Measurements from ENCODE around the gene GEMIN5.
A peak's percentile ranks its signal among the peaks of the same experiment; 100 is the strongest.

Gene GEMIN5

GRCh38 chr5:154860765-154861164, 77.2 kb downstream of the GEMIN5 start:
- Histone ChIP-seq H3K79me2 (ENCODE audit: control insufficient read depth, low read length) (peaks cover 73% of the 10 kb centered on the region), H3F3A (ENCODE audit: control insufficient read depth, insufficient read depth) (peaks cover 14% of the 10 kb centered on the region), H3K27ac (ENCODE audit: low read depth, low read length) (no peak overlapping the region; the same call in 1 of the 2 replicates), H3K9me3 (ENCODE audit: control insufficient read depth, insufficient read depth, low read length) (no peaks in the 10 kb centered on the region), H4K20me1 (ENCODE audit: control insufficient read depth, insufficient read depth, low read depth, low read length) (peaks cover 30% of the 10 kb centered on the region), H3K4me3 (ENCODE audit: low read length) (peak overlapping the region; percentile 92), H3K9me2 (replicated peaks; ENCODE audit: control insufficient read depth, low read length) (no peaks in the 10 kb centered on the region), H3K4me2 (ENCODE audit: low read length) (peak overlapping the region; percentile 99), H3K36me3 (ENCODE audit: control insufficient read depth, low read length) (peaks cover 66% of the 10 kb centered on the region), H3K27me3 (ENCODE audit: control insufficient read depth, low read length) (no peaks in the 10 kb centered on the region), H3K4me1 (ENCODE audit: control insufficient read depth, low read length) (peaks cover 42% of the 10 kb centered on the region)
- no peak for TF ChIP-seq EZH2phosphoT487 (IDR thresholded peaks at IDR 0.05; ENCODE audit: borderline replicate concordance, low read length)
- no peak for TF ChIP-seq CTCF (IDR thresholded peaks at IDR 0.05; ENCODE audit: low read depth, low read length, poor library complexity, severe bottlenecking)

GRCh38 chr5:154860123-154860522, 77.9 kb downstream of the GEMIN5 start:
- peaks cover 42% of the 10 kb centered on the region for H3K4me1 ChIP-seq (ENCODE audit: control insufficient read depth, low read length)
- peaks cover 14% of the 10 kb centered on the region for H3F3A ChIP-seq (ENCODE audit: control insufficient read depth, insufficient read depth)
- H3K27ac ChIP-seq (ENCODE audit: low read depth, low read length): peak overlapping the region; percentile 89
- peaks cover 67% of the 10 kb centered on the region for H3K79me2 ChIP-seq (ENCODE audit: control insufficient read depth, low read length)
- H3K36me3 ChIP-seq (ENCODE audit: control insufficient read depth, low read length): peaks cover 60% of the 10 kb centered on the region
- H3K27me3 ChIP-seq (ENCODE audit: control insufficient read depth, low read length): no peaks in the 10 kb centered on the region
- H3K9me3 ChIP-seq (ENCODE audit: control insufficient read depth, insufficient read depth, low read length): no peaks in the 10 kb centered on the region
- H3K4me2 ChIP-seq (ENCODE audit: low read length): peak overlapping the region; percentile 99
- H3K4me3 ChIP-seq (ENCODE audit: low read length): peak overlapping the region; percentile 92
- no peaks in the 10 kb centered on the region for H3K9me2 ChIP-seq (replicated peaks; ENCODE audit: control insufficient read depth, low read length)
- peaks cover 30% of the 10 kb centered on the region for H4K20me1 ChIP-seq (ENCODE audit: control insufficient read depth, insufficient read depth, low read depth, low read length)
- TF ChIP-seq CTCF (IDR thresholded peaks at IDR 0.05; ENCODE audit: low read depth, low read length, poor library complexity, severe bottlenecking) (no peak), EZH2phosphoT487 (IDR thresholded peaks at IDR 0.05; ENCODE audit: borderline replicate concordance, low read length) (no peak)

- TF ChIP-seq EZH2phosphoT487 (IDR thresholded peaks at IDR 0.05; ENCODE audit: borderline replicate concordance, low read length) (no peak), CTCF (IDR thresholded peaks at IDR 0.05; ENCODE audit: low read depth, low read length, poor library complexity, severe bottlenecking) (no peak)
- H3K27ac ChIP-seq (ENCODE audit: low read depth, low read length): peak overlapping the region; percentile 89
Measured at GRCh38 chr5:154858972-154859871, 78.8 kb downstream of the GEMIN5 start.

More at GRCh38 chr5:154858972-154859871, 78.8 kb downstream of the GEMIN5 start:
- Histone ChIP-seq H3K36me3 (ENCODE audit: control insufficient read depth, low read length) (peaks cover 52% of the 10 kb centered on the region), H3K27me3 (ENCODE audit: control insufficient read depth, low read length) (no peaks in the 10 kb centered on the region), H3K9me2 (replicated peaks; ENCODE audit: control insufficient read depth, low read length) (no peaks in the 10 kb centered on the region), H3K4me2 (ENCODE audit: low read length) (peak overlapping the region; percentile 99), H3K9me3 (ENCODE audit: control insufficient read depth, insufficient read depth, low read length) (no peaks in the 10 kb centered on the region), H3K4me3 (ENCODE audit: low read length) (peak overlapping the region; percentile 92), H3K79me2 (ENCODE audit: control insufficient read depth, low read length) (peaks cover 58% of the 10 kb centered on the region), H3K4me1 (ENCODE audit: control insufficient read depth, low read length) (peaks cover 42% of the 10 kb centered on the region), H4K20me1 (ENCODE audit: control insufficient read depth, insufficient read depth, low read depth, low read length) (peaks cover 30% of the 10 kb centered on the region), H3F3A (ENCODE audit: control insufficient read depth, insufficient read depth) (peaks cover 14% of the 10 kb centered on the region)
